Stimulated activated CD8-positive, alpha-beta memory T cell treated with anti-CD3 and anti-CD28 coated beads, Interleukin-7, amount 100 ng/mL, for 24 hours (primary cell): Measurements from ENCODE around the gene CSHL1.
"Not testable (repeated sequence)": the region's sequence is repeated elsewhere in the genome, so short reads cannot be mapped to it uniquely, and the experiment has no call there.

Experiments
- DNase-seq: peaks from one replicate; pipeline ENCODE4 v3.0.0-alpha.2; 2020; ENCODE audit warnings: low read depth

Gene CSHL1

GRCh38 chr17:63918305-63918704 is 7.2 kb upstream of the CSHL1 start:
- no peak for DNase-seq

- DNase-seq = no peak
Observed at GRCh38 chr17:63917646-63918045, 6.6 kb upstream of the CSHL1 start.

DNA sequence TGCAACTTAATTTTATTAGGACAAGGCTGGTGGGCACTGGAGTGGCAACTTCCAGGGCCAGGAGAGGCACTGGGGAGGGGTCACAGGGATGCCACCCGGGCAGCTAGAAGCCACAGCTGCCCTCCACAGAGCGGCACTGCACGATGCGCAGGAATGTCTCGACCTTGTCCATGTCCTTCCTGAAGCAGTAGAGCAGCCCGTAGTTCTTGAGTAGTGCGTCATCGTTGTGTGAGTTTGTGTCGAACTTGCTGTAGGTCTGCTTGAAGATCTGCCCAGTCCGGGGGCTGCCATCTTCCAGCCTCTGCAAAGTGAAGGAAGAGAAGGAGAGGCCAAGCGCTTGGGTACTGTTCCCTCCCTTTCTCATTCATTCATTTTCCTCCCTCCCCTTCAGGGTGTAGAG is 6.1 kb upstream of the CSHL1 start:
- DNase-seq = not testable (repeated sequence)

DNA sequence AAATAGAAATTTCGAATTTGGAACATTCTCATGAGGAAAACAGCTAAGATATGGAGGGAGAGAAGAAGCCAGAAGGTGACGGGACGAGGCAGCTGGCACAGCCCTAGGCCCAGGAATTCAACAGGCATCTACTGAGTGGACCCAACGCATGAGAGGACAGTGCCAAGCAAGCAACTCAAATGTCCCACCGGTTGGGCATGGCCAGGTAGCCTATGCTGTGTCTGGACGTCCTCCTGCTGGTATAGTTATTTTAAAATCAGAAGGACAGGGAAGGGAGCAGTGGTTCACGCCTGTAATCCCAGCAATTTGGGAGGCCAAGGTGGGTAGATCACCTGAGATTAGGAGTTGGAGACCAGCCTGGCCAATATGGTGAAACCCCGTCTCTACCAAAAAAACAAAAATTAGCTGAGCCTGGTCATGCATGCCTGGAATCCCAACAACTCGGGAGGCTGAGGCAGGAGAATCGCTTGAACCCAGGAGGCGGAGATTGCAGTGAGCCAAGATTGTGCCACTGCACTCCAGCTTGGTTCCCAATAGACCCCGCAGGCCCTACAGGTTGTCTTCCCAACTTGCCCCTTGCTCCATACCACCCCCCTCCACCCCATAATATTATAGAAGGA is 5.6 kb upstream of the CSHL1 start:
- no peak for DNase-seq

- not testable (repeated sequence) for DNase-seq
Observed at GRCh38 chr17:63915753-63916152, 4.7 kb upstream of the CSHL1 start.

- DNase-seq = no peak
Observed at GRCh38 chr17:63914471-63914870, 3.4 kb upstream of the CSHL1 start.

GRCh38 chr17:63911657-63912100 is 621 bp upstream of the CSHL1 start:
- peak; percentile 46 for DNase-seq

DNA sequence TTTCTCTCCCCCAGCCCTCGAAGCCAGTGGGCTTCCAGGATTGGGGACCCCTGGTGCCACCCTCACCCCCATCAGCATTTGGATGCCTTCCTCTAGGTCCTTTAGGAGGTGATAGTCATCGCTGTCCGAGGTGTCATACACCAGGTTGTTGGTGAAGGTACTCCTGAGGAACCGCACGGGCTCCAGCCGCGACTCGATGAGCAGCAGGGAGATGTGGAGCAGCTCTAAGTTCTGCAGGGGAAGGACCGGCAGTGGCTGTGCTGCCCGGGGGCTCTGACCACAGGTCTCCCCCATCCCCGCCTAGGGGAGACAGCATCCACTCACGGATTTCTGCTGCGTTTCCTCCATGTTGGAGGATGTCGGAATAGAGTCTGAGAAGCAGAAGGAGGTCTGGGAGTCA is 962 bp downstream of the CSHL1 start:
- no peak for DNase-seq

DNA sequence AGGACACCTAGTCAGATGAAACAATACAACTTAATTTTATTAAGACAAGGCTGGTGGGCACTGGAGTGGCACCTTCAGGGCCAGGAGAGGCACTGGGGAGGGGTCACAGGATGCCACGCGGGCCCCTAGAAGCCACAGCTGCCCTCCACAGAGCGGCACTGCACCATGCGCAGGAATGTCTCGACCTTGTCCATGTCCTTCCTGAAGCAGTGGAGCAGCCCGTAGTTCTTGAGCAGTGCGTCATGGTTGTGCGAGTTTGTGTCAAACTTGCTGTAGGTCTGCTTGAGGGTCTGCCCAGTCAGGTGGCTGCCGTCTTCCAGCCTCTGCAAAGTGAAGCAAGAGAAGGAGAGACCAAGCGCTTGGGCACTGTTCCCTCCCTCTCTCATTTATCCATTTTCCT is 1.5 kb downstream of the CSHL1 start:
- DNase-seq = not testable (repeated sequence)

DNA sequence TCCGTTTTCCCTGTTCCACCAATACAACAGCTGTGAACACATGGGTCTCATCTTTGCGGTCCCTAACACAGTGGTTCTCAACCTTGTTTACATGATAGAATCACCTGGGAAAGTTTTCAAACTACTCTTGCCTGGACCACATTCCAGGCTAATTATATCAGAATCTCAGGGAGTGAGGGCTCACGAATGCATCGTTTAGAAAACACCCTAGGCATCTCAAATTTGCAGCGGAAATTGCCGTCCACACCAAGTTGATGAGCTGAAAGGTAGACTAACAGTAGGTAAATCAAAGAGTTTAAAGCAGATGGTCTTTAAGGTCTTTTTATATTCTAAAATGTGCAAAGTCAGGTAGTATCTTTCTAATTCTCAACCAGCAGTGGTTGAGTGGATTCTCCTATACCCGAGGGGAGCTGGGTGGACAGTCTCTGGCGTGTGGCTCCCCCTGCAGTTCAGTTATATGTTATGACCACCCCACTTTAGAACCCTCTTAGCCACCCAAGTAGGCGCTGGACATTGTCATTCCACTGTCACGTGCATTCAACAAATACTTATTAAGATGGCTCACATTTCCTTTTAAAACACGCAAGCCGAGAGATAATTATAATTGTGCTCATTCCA is 3.8 kb downstream of the CSHL1 start:
- not testable (repeated sequence) for DNase-seq

DNA sequence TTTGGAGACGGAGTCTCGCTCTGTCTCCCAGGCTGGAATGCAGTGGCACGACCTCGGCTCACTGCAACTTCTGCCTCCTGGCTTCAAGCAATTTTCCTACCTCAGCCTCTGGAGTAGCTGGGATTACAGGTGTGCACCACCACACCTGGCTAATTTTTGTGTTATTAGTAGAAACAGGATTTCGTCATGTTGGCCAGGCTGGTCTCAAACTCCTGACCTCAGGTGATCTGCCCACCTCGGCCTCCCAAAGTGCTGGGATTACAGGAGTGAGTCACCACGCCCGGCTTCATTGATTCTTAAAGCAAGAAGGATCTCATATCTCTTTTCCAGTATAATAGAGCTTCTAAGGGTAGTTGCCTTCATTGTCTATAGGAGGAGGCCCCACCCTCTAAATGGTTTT is 6.3 kb downstream of the CSHL1 start:
- not testable (repeated sequence) for DNase-seq

- not testable (repeated sequence) for DNase-seq
Observed at GRCh38 chr17:63903787-63904201, 7.3 kb downstream of the CSHL1 start.

DNA sequence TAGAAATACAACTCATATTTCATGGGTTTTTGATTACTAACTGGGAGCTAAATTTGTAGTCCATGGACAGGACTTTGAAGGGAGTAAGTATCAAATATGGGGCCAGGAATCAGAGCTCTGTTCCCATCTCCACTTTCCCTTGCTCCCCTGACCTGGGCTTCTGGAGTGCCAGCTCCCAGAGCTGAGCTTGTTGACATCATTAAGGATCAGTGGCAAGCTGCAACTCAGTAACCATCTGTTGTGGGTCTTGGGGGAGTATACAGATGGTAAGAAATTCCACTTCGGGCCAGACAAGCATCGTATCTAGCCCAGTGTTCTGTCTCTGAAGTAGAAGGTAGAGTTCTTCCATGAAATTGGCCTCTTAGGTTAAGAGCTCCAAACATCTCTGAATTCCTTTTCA is 9.1 kb downstream of the CSHL1 start:
- DNase-seq = not testable (repeated sequence)

- DNase-seq = not testable (repeated sequence)
Observed at GRCh38 chr17:63898899-63899798, 11.9 kb downstream of the CSHL1 start.

- DNase-seq = not testable (repeated sequence)
Observed at GRCh38 chr17:63896524-63897354, 14.3 kb downstream of the CSHL1 start, which contains the start of gene CSH1. TSS of gene CSH1 (minus strand) at chr17:63896574. CDS start at chr17:63896511, 63 bp downstream.

- not testable (repeated sequence) for DNase-seq
Observed at GRCh38 chr17:63894821-63895220, 16.2 kb downstream of the CSHL1 start.

DNA sequence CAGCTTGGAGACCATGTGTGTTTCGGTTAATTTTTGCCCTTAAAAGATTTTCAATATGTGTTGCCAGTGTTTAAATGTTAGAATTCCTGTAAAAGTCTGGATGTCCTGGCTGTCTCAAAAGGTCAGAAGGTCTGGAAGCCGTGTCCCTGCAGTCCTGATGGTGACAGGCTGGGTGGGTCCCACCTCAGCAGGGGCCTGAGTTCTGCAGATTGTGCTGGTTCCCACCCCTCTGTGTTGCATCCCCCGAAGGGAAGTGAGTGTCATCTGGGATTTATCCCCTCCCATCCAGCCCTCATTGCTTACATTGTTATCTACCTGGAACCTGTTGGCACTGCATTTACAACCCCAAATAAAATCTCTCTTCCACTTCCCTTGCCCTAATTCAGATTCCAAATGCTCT is 17.0 kb downstream of the CSHL1 start:
- not testable (repeated sequence) for DNase-seq

DNA sequence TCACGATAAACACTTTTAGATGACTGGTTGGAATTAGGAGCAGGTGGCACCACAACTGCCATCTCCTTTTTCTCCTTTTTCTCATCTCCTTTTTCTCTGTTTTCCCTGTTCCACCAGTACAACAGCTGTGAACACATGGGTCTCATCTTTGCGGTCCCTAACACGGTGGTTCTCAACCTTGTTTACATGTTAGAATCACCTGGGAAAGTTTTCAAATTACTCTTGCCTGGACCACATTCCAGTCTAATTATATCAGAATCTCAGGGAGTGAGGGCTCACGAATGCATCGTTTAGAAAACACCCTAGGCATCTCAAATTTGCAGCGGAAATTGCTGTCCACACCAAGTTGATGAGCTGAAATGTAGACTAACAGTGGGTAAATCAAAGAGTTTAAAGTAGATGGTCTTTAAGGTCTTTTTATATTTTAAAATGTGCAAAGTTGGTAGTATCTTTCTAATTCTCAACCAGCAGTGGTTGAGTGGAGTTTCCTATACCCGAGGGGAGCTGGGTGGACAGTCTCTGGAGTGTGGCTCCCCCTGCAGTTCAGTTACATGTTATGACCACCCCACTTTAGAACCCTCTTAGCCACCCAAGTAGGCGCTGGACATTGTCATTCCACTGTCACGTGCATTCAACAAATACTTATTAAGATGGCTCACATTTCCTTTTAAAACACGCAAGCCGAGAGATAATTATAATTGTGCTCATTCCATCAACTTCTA is 18.6 kb downstream of the CSHL1 start:
- DNase-seq = not testable (repeated sequence)

- DNase-seq = not testable (repeated sequence)
Observed at GRCh38 chr17:63889026-63889848, 21.8 kb downstream of the CSHL1 start.

GRCh38 chr17:63885119-63885518 is 25.9 kb downstream of the CSHL1 start:
- not testable (repeated sequence) for DNase-seq
